SK-N-SH (cell line): Measurements from ENCODE around the gene AP1M1. TPM values are rescaled to one million over a fixed set of nuclear protein-coding genes. Genes with fewer than 3 reads are reported as not detected.

Experiments
- CTCF ChIA-PET: fragments of 300-600, 350-600 bp; formaldehyde crosslinking; extraction: SDS; loops from one replicate; lab custom pipeline; 2021; lab: Yijun Ruan, JAX
- POLR2A ChIA-PET: fragments of 350-600 bp; sonication (Branson Sonifier 250); formaldehyde crosslinking; extraction: SDS; loops from one replicate; lab custom pipeline; 2020; ENCODE audit warnings: antibody characterized with exemption, inconsistent platforms; lab: Yijun Ruan, JAX
- DNase-seq: peaks from one replicate; pipeline ENCODE4 v3.0.0; 2012
- H2AFZ ChIP-seq: fragments of 200-600 bp; sonication (generic); 2 replicates; pipeline ENCODE4 v1.8.1; 2016; ENCODE audit warnings: antibody characterized with exemption, mild to moderate bottlenecking, low read depth
- H3F3A ChIP-seq: fragments of 200-600 bp; sonication (generic); replicated peaks from 2 replicates; pipeline ENCODE3; 2016; ENCODE audit warnings: antibody characterized with exemption, mild to moderate bottlenecking; ENCODE audit not compliant: insufficient read depth
- H3K27ac ChIP-seq, 2 experiments: fragments of 200-500 bp in 1 of 2; fragments of 200-600 bp in 1 of 2; sonication (Bioruptor generic) in 1 of 2; sonication (generic), shearing (Covaris generic) in 1 of 2; 2 replicates each; pipeline versions ENCODE4 v1.5.1 to v1.6.1; 2014 to 2016; ENCODE audit warnings: low read depth in 2 of 2, inconsistent platforms in 1 of 2, low read length in 1 of 2, mild to moderate bottlenecking in 1 of 2, mixed read lengths in 1 of 2
- H3K27me3 ChIP-seq: fragments of 200-600 bp; sonication (generic), shearing (Covaris generic); 2 replicates; pipeline ENCODE4 v1.6.1; 2016; ENCODE audit warnings: mixed run types; ENCODE audit not compliant: insufficient read depth
- H3K36me3 ChIP-seq, 2 experiments: fragments of 200-500 bp in 1 of 2; fragments of 200-600 bp in 1 of 2; sonication (Bioruptor generic) in 1 of 2; sonication (generic) in 1 of 2; replicated peaks in 1 of 2; 2 replicates each; pipeline versions ENCODE3 to v1.5.1; 2014 to 2016; ENCODE audit warnings: low read length in 1 of 2, mild to moderate bottlenecking in 1 of 2; ENCODE audit not compliant: insufficient read depth in 2 of 2, control insufficient read depth in 1 of 2
- H3K4me1 ChIP-seq, 2 experiments: fragments of 200-500 bp in 1 of 2; fragments of 200-600 bp in 1 of 2; sonication (Bioruptor generic) in 1 of 2; sonication (generic), shearing (Covaris generic) in 1 of 2; 2 replicates each; pipeline versions ENCODE4 v1.5.1 to v1.6.1; 2014 to 2016; ENCODE audit warnings: low read depth in 1 of 2, low read length in 1 of 2, mixed run types in 1 of 2; ENCODE audit not compliant: insufficient read depth in 2 of 2, control insufficient read depth in 1 of 2
- H3K4me2 ChIP-seq: fragments of 200-600 bp; sonication (generic), shearing (Covaris generic); 2 replicates; pipeline ENCODE4 v1.6.1; 2017; ENCODE audit warnings: mixed run types
- H3K4me3 ChIP-seq, 2 experiments: fragments of 200-500 bp in 1 of 2; fragments of 200-600 bp in 1 of 2; sonication (Bioruptor generic) in 1 of 2; sonication (generic), shearing (Covaris generic) in 1 of 2; 2 replicates each; pipeline versions ENCODE4 v1.5.1 to v1.8.1; 2014 to 2016; ENCODE audit warnings: low read depth in 2 of 2, inconsistent platforms in 1 of 2, low read length in 1 of 2, mild to moderate bottlenecking in 1 of 2, mixed read lengths in 1 of 2, moderate library complexity in 1 of 2
- H3K79me2 ChIP-seq: fragments of 200-600 bp; sonication (generic); 2 replicates; pipeline ENCODE4 v1.8.1; 2017; ENCODE audit warnings: mild to moderate bottlenecking; ENCODE audit not compliant: insufficient read depth
- H3K9ac ChIP-seq: fragments of 200-600 bp; sonication (generic); 2 replicates; pipeline ENCODE4 v1.6.1; 2017; ENCODE audit warnings: mixed run types
- H3K9me2 ChIP-seq: fragments of 200-600 bp; sonication (generic); 2 replicates; pipeline ENCODE4 v1.6.1; 2017; ENCODE audit warnings: mixed run types
- H3K9me3 ChIP-seq: fragments of 200-600 bp; sonication (generic); 2 replicates; pipeline ENCODE4 v1.6.1; 2017; ENCODE audit warnings: mixed run types, mild to moderate bottlenecking, moderate library complexity
- H4K20me1 ChIP-seq: fragments of 200-600 bp; sonication (generic); 2 replicates; pipeline ENCODE4 v1.6.1; 2017; ENCODE audit warnings: mild to moderate bottlenecking, mixed run types; ENCODE audit not compliant: insufficient read depth
- CHD2 ChIP-seq: fragments of 150-350 bp; IDR thresholded peaks from 2 replicates; pipeline ENCODE4 v1.6.1; 2018; ENCODE audit warnings: low read length; ENCODE audit not compliant: partially characterized antibody
- CTCF ChIP-seq: fragments of 200-600 bp; sonication (generic); IDR thresholded peaks from 2 replicates; pipeline ENCODE4 v1.6.1; 2017; ENCODE audit warnings: antibody characterized with exemption, mild to moderate bottlenecking, moderate library complexity
- EP300 ChIP-seq, 2 experiments: IDR thresholded peaks; 2 replicates each; pipeline versions ENCODE4 v1.4.0 to v1.6.1; 2012; ENCODE audit warnings: borderline replicate concordance in 1 of 2, low read depth in 1 of 2, low read length in 1 of 2
- EZH2phosphoT487 ChIP-seq: fragments of 200-600 bp; sonication (generic); IDR thresholded peaks from 2 replicates; pipeline ENCODE4 v1.6.1; 2017; ENCODE audit warnings: low read depth, mixed run types, mild to moderate bottlenecking, antibody characterized with exemption, moderate library complexity, borderline replicate concordance
- FOXJ3 ChIP-seq: sonication (generic); formaldehyde crosslinking; IDR thresholded peaks from 2 replicates; pipeline ENCODE4 v1.5.1; 2020; ENCODE audit warnings: mild to moderate bottlenecking, missing genetic modification reagents
- FOXM1 ChIP-seq: IDR thresholded peaks from 2 replicates; pipeline ENCODE4 v1.4.0; 2012; ENCODE audit warnings: low read depth, mild to moderate bottlenecking
- JUND ChIP-seq: IDR thresholded peaks from 2 replicates; pipeline ENCODE4 v1.4.0; 2012
- MAX ChIP-seq: IDR thresholded peaks from 2 replicates; pipeline ENCODE4 v1.4.0; 2012; ENCODE audit warnings: low read depth
- NRF1 ChIP-seq: IDR thresholded peaks from 2 replicates; pipeline ENCODE4 v1.6.1; 2012; ENCODE audit warnings: low read depth, mild to moderate bottlenecking, low read length
- REST ChIP-seq: IDR thresholded peaks from 2 replicates; pipeline ENCODE4 v1.6.1; 2012; ENCODE audit warnings: mild to moderate bottlenecking, low read depth, low read length, moderate library complexity
- RFX5 ChIP-seq: IDR thresholded peaks from 2 replicates; pipeline ENCODE4 v1.6.1; 2012; ENCODE audit warnings: mild to moderate bottlenecking, improper control_type of control experiment, low read length
- SIN3A ChIP-seq: IDR thresholded peaks from 2 replicates; pipeline ENCODE4 v1.6.1; 2012; ENCODE audit warnings: low read depth, mild to moderate bottlenecking, low read length, moderate library complexity, borderline replicate concordance
- TEAD4 ChIP-seq: IDR thresholded peaks from 2 replicates; pipeline ENCODE4 v1.4.0; 2012; ENCODE audit warnings: mild to moderate bottlenecking, borderline replicate concordance; ENCODE audit not compliant: insufficient read depth
- USF1 ChIP-seq: IDR thresholded peaks from 2 replicates; pipeline ENCODE4 v1.4.0; 2012; ENCODE audit warnings: low read depth, borderline replicate concordance
- YY1 ChIP-seq: IDR thresholded peaks from 2 replicates; pipeline ENCODE4 v1.4.0; 2012; ENCODE audit warnings: low read depth, mild to moderate bottlenecking
- WGBS: methylation state at CpG from one replicate; pipeline ENCODE4 v1.1.6; 2017; ENCODE audit warnings: low lambda C conversion rate; 5-methylcytosine and 5-hydroxymethylcytosine counted together
- polyA plus RNA-seq, 3 experiments: library from polyadenylated mRNA; depleted of rRNA; stranded (reverse); fragments of >200 nt; gene quantifications; 2 replicates each; pipeline ENCODE4 v1.2.3, GENCODE V29; 2012

The AP1M1 gene
- polyA plus RNA-seq, 1 of the 3 experiments (the other 2 are of a cell fraction): 133 TPM

GRCh38 chr19:16229322-16229641, 31.6 kb downstream of the AP1M1 start (continued):
- TF ChIP-seq MAX: no peak
- TF ChIP-seq REST: no peak
- no peak for TF ChIP-seq SIN3A
- TF ChIP-seq FOXM1: no peak

- Histone ChIP-seq H3K36me3 (peaks cover 16 to 71% of the 10 kb centered on the region in 2 experiments), H2AFZ (no peak overlapping the region), H3K27ac (no peak overlapping the region), H3K9ac (no peak overlapping the region), H3F3A (no peaks in the 10 kb centered on the region), H3K4me3 (no peak overlapping the region), H3K9me2 (no peaks in the 10 kb centered on the region), H3K4me2 (no peak overlapping the region), H3K4me1 (no peaks in the 10 kb centered on the region), H4K20me1 (no peaks in the 10 kb centered on the region), H3K27me3 (no peaks in the 10 kb centered on the region), H3K79me2 (no peaks in the 10 kb centered on the region), H3K9me3 (no peaks in the 10 kb centered on the region)
- DNase-seq: no peak
- ChIA-PET POLR2A (no interaction called here), CTCF (interaction anchor here (1.5 kb wide), 1 partner anchor 15 kb away, joined by 4 read pairs; no protein-coding TSS in a partner anchor)
- TF ChIP-seq USF1 (no peak), FOXJ3 (CRISPR knock-in tag) (no peak), SIN3A (no peak), JUND (no peak), NRF1 (no peak), CHD2 (no peak), RFX5 (no peak), CTCF (no peak), EZH2phosphoT487 (no peak), YY1 (no peak), TEAD4 (no peak), EP300 (IDR thresholded peaks at IDR 0.05; ENCODE audit: borderline replicate concordance in 1 of 2, low read depth in 1 of 2, low read length in 1 of 2) (no peak)
- 98% methylated on average over 12 of the region's 16 CpGs for WGBS
Observed at GRCh38 chr19:16232127-16232526, 34.4 kb downstream of the AP1M1 start.
